SU-DHL-6 (cell line): Measurements from ENCODE around the gene ZFYVE19.

Source experiments
- H2AFZ ChIP-seq: fragments of 200-600 bp; sonication (generic); 2 replicates; pipeline ENCODE4 v1.6.1; 2014; ENCODE audit warnings: low read depth, mild to moderate bottlenecking, moderate library complexity, mixed read lengths, antibody characterized with exemption, low read length; ENCODE audit not compliant: severe bottlenecking
- H3F3A ChIP-seq: fragments of 200-600 bp; shearing (Covaris generic); 2 replicates; pipeline ENCODE4 v1.6.0; 2016; ENCODE audit warnings: antibody characterized with exemption, mild to moderate bottlenecking; ENCODE audit not compliant: insufficient read depth
- H3K27ac ChIP-seq: fragments of 200-600 bp; sonication (generic); 2 replicates; pipeline ENCODE4 v1.5.1; 2016; ENCODE audit warnings: low read depth, mild to moderate bottlenecking, low read length, moderate library complexity, mixed read lengths
- H3K27me3 ChIP-seq: fragments of 200-600 bp; sonication (generic), shearing (Covaris generic); 2 replicates; pipeline ENCODE4 v1.6.0; 2014; ENCODE audit warnings: mild to moderate bottlenecking, low read length
- H3K36me3 ChIP-seq: fragments of 200-600 bp; sonication (generic); 2 replicates; pipeline ENCODE4 v1.6.1; 2014; ENCODE audit warnings: mild to moderate bottlenecking, low read length, mixed read lengths
- H3K4me2 ChIP-seq: fragments of 300-600, 200-600 bp; shearing (Covaris generic), sonication (generic); 2 replicates; pipeline ENCODE4 v1.6.0; 2014; ENCODE audit warnings: low read length, low read depth, mild to moderate bottlenecking; ENCODE audit not compliant: poor library complexity, severe bottlenecking
- H3K4me3 ChIP-seq: fragments of 200-600 bp; sonication (generic); 2 replicates; pipeline ENCODE4 v1.5.1; 2014; ENCODE audit warnings: antibody characterized with exemption, low read length, mild to moderate bottlenecking, mixed read lengths; ENCODE audit not compliant: insufficient read depth, poor library complexity, severe bottlenecking
- H3K79me2 ChIP-seq: fragments of 200-600 bp; sonication (generic); 2 replicates; pipeline ENCODE4 v1.6.1; 2014; ENCODE audit warnings: mild to moderate bottlenecking, low read length, moderate library complexity; ENCODE audit not compliant: insufficient read depth
- H3K9ac ChIP-seq: fragments of 200-600 bp; sonication (generic); 2 replicates; pipeline ENCODE4 v1.7.0; 2014; ENCODE audit warnings: mild to moderate bottlenecking, low read length
- H3K9me2 ChIP-seq: fragments of 200-600 bp; sonication (generic); replicated peaks from 2 replicates; pipeline ENCODE4 v1.6.1; 2014; ENCODE audit warnings: low read length; ENCODE audit not compliant: insufficient read depth
- H3K9me3 ChIP-seq: fragments of 200-600 bp; sonication (generic); 2 replicates; pipeline ENCODE4 v1.6.1; 2014; ENCODE audit warnings: low read length, mixed read lengths; ENCODE audit not compliant: insufficient read depth
- H4K20me1 ChIP-seq: fragments of 200-600 bp; sonication (generic); 2 replicates; pipeline ENCODE4 v1.6.1; 2014; ENCODE audit warnings: low read depth, mild to moderate bottlenecking, antibody characterized with exemption, low read length, moderate library complexity, mixed read lengths
- CTCF ChIP-seq: fragments of 200-600 bp; sonication (generic); IDR thresholded peaks from one replicate; pipeline ENCODE4 v1.5.1; 2017; ENCODE audit warnings: antibody characterized with exemption, mild to moderate bottlenecking, low read length, moderate library complexity; ENCODE audit not compliant: insufficient read depth, poor library complexity, severe bottlenecking
- EZH2phosphoT487 ChIP-seq: fragments of 200-600 bp; sonication (generic), shearing (Covaris generic); conservative IDR thresholded peaks from 2 replicates; pipeline ENCODE4 v1.6.1; 2018; ENCODE audit warnings: mild to moderate bottlenecking, antibody characterized with exemption, low read length, moderate library complexity, mixed read lengths

Gene ZFYVE19

GRCh38 chr15:40854161-40854560 lies 47.3 kb downstream of the ZFYVE19 start:
- Histone ChIP-seq H3K79me2 (no peaks in the 10 kb centered on the region), H2AFZ (no peak overlapping the region), H3K9me3 (no peaks in the 10 kb centered on the region), H3K9me2 (no peaks in the 10 kb centered on the region), H3K4me2 (no peak overlapping the region), H3F3A (no peaks in the 10 kb centered on the region), H3K9ac (no peak overlapping the region), H4K20me1 (no peaks in the 10 kb centered on the region), H3K27ac (no peak overlapping the region), H3K27me3 (no peaks in the 10 kb centered on the region), H3K4me3 (no peak overlapping the region), H3K36me3 (no peaks in the 10 kb centered on the region)
- TF ChIP-seq EZH2phosphoT487 (no peak), CTCF (no peak)

- H3F3A ChIP-seq: no peaks in the 10 kb centered on the region
- H3K9me3 ChIP-seq: no peaks in the 10 kb centered on the region
- no peak overlapping the region for H3K4me3 ChIP-seq
- H3K9ac ChIP-seq: no peak overlapping the region
- H3K9me2 ChIP-seq: no peaks in the 10 kb centered on the region
- H3K27me3 ChIP-seq: no peaks in the 10 kb centered on the region
- H2AFZ ChIP-seq: no peak overlapping the region
- H4K20me1 ChIP-seq: no peaks in the 10 kb centered on the region
- H3K36me3 ChIP-seq: no peaks in the 10 kb centered on the region
- no peak overlapping the region for H3K27ac ChIP-seq
- no peaks in the 10 kb centered on the region for H3K79me2 ChIP-seq
- no peak for TF ChIP-seq CTCF
- no peak for TF ChIP-seq EZH2phosphoT487
- no peak overlapping the region for H3K4me2 ChIP-seq
Observed at GRCh38 chr15:40855706-40856234, 48.9 kb downstream of the ZFYVE19 start.

- Histone ChIP-seq H3K36me3 (no peaks in the 10 kb centered on the region), H4K20me1 (no peaks in the 10 kb centered on the region), H3K79me2 (no peaks in the 10 kb centered on the region), H2AFZ (no peak overlapping the region), H3K27me3 (no peaks in the 10 kb centered on the region), H3K9me3 (no peaks in the 10 kb centered on the region), H3K9me2 (no peaks in the 10 kb centered on the region), H3F3A (no peaks in the 10 kb centered on the region), H3K9ac (no peak overlapping the region), H3K4me2 (no peak overlapping the region), H3K4me3 (no peak overlapping the region), H3K27ac (no peak overlapping the region)
- TF ChIP-seq EZH2phosphoT487 (no peak), CTCF (no peak)
Observed at GRCh38 chr15:40856746-40857145, 49.9 kb downstream of the ZFYVE19 start.
